Liver (tissue), 9 donors: Measurements from ENCODE around the gene ZNF740. TPM values are rescaled to one million over a fixed set of nuclear protein-coding genes. Genes with fewer than 3 reads are reported as not detected.

Experiments used
- DNase-seq: peaks from one replicate; pipeline ENCODE4 v3.0.0-alpha.2; 2017; ENCODE audit warnings: low spot score
- H3K27ac ChIP-seq, 2 donors: one replicate each; pipeline ENCODE4 v1.7.0; 2013; ENCODE audit warnings: inconsistent platforms in 2 of 2, low read length in 2 of 2, control low read depth in 1 of 2, low read depth in 1 of 2, mild to moderate bottlenecking in 1 of 2
- H3K27me3 ChIP-seq, 4 donors: one replicate each; pipeline versions ENCODE4 v1.6.1 to v1.7.0; 2013; ENCODE audit warnings: low read length in 3 of 4, inconsistent platforms in 1 of 4, mild to moderate bottlenecking in 1 of 4, moderate library complexity in 1 of 4; ENCODE audit not compliant: control insufficient read depth in 4 of 4, insufficient read depth in 4 of 4
- H3K36me3 ChIP-seq, 4 donors: one replicate each; pipeline versions ENCODE4 v1.6.1 to v1.7.0; 2013; ENCODE audit warnings: low read length in 3 of 4, mild to moderate bottlenecking in 3 of 4, low read depth in 1 of 4, moderate library complexity in 1 of 4; ENCODE audit not compliant: control insufficient read depth in 4 of 4, insufficient read depth in 3 of 4
- H3K4me1 ChIP-seq, 4 donors: one replicate each; pipeline versions ENCODE4 v1.6.1 to v1.7.0; 2013; ENCODE audit warnings: low read length in 3 of 4, mild to moderate bottlenecking in 3 of 4, moderate library complexity in 1 of 4; ENCODE audit not compliant: control insufficient read depth in 4 of 4, insufficient read depth in 4 of 4
- H3K4me3 ChIP-seq, 3 donors: one replicate each; pipeline versions ENCODE4 v1.6.1 to v1.7.0; 2013; ENCODE audit warnings: low read length in 3 of 3, control low read depth in 1 of 3, low read depth in 1 of 3, mild to moderate bottlenecking in 1 of 3
- H3K9ac ChIP-seq, 2 donors: one replicate each; pipeline ENCODE4 v1.7.0; 2013; ENCODE audit warnings: low read length in 2 of 2, mild to moderate bottlenecking in 2 of 2, moderate library complexity in 2 of 2, control low read depth in 1 of 2, low read depth in 1 of 2
- H3K9me3 ChIP-seq, 4 donors: one replicate each; pipeline versions ENCODE4 v1.6.1 to v1.7.0; 2013; ENCODE audit warnings: low read length in 3 of 4; ENCODE audit not compliant: control insufficient read depth in 4 of 4
- ATF3 ChIP-seq: IDR thresholded peaks from 2 replicates; pipeline ENCODE4 v1.6.1; 2016; ENCODE audit warnings: antibody characterized with exemption
- FOXA1 ChIP-seq: IDR thresholded peaks from 2 replicates; pipeline ENCODE4 v1.6.1; 2016; ENCODE audit warnings: antibody characterized with exemption
- FOXA2 ChIP-seq: IDR thresholded peaks from 2 replicates; pipeline ENCODE4 v1.6.1; 2016; ENCODE audit warnings: antibody characterized with exemption
- GABPA ChIP-seq, 2 donors: IDR thresholded peaks in 1 of 2; conservative IDR thresholded peaks in 1 of 2; 2 replicates each; pipeline ENCODE4 v1.6.1; 2016; ENCODE audit warnings: antibody characterized with exemption in 2 of 2, mild to moderate bottlenecking in 1 of 2, moderate library complexity in 1 of 2
- HNF4A ChIP-seq, 2 donors: conservative IDR thresholded peaks; 2 replicates each; pipeline ENCODE4 v1.6.1; 2016; ENCODE audit warnings: antibody characterized with exemption in 2 of 2, mild to moderate bottlenecking in 2 of 2
- HNF4G ChIP-seq: IDR thresholded peaks from 2 replicates; pipeline ENCODE4 v1.6.1; 2016; ENCODE audit warnings: antibody characterized with exemption
- JUND ChIP-seq, 2 donors: IDR thresholded peaks; 2 replicates each; pipeline ENCODE4 v1.6.1; 2016; ENCODE audit warnings: antibody characterized with exemption in 2 of 2
- MAX ChIP-seq: IDR thresholded peaks from 2 replicates; pipeline ENCODE4 v1.6.1; 2016; ENCODE audit warnings: antibody characterized with exemption
- NR2F2 ChIP-seq: IDR thresholded peaks from 2 replicates; pipeline ENCODE4 v1.6.1; 2016; ENCODE audit warnings: antibody characterized with exemption
- RAD21 ChIP-seq, 2 donors: IDR thresholded peaks; 2 replicates each; pipeline ENCODE4 v1.6.1; 2016; ENCODE audit warnings: antibody characterized with exemption in 2 of 2, mild to moderate bottlenecking in 2 of 2
- RXRA ChIP-seq, 2 donors: IDR thresholded peaks; 2 replicates each; pipeline ENCODE4 v1.6.1; 2017 to 2018; ENCODE audit warnings: antibody characterized with exemption in 2 of 2, mild to moderate bottlenecking in 1 of 2
- SP1 ChIP-seq: IDR thresholded peaks from 2 replicates; pipeline ENCODE4 v1.6.1; 2018; ENCODE audit warnings: antibody characterized with exemption, mild to moderate bottlenecking
- TAF1 ChIP-seq: conservative IDR thresholded peaks from 2 replicates; pipeline ENCODE4 v1.6.1; 2016; ENCODE audit warnings: antibody characterized with exemption, mild to moderate bottlenecking
- ZBTB33 ChIP-seq: IDR thresholded peaks from 2 replicates; pipeline ENCODE4 v1.6.1; 2016; ENCODE audit warnings: antibody characterized with exemption
- WGBS: extraction: QIAGEN DNeasy Blood & Tissue Kit; methylation state at CpG from one replicate; pipeline ENCODE4 v1.1.7; 2013; 5-methylcytosine and 5-hydroxymethylcytosine counted together
- polyA plus RNA-seq, 2 donors: library from polyadenylated mRNA; stranded (reverse) in 1 of 2; unstranded in 1 of 2; fragments of 200-250 nt in 1 of 2; fragments of >200 nt in 1 of 2; fragmentation: Nextera tagmentation in 1 of 2; extraction: Ambion mirVana in 1 of 2; gene quantifications; one replicate each; pipeline versions ENCODE4 v1.2.1 to v1.2.3, GENCODE V29; 2013 to 2015
- total RNA-seq, 2 donors: library from RNA; depleted of rRNA; stranded (reverse); fragments of >200 nt; gene quantifications; one replicate each; pipeline ENCODE4 v1.2.3, GENCODE V29; 2014
- TF ChIP-seq, protein P1 (sequence below): IDR thresholded peaks from 2 replicates; pipeline ENCODE4 v1.6.1; 2016; ENCODE audit warnings: antibody characterized with exemption, mild to moderate bottlenecking
- TF ChIP-seq, protein P2 (sequence below): fragments of 150-350 bp; IDR thresholded peaks from 2 replicates; pipeline ENCODE4 v1.5.1; 2017; ENCODE audit warnings: improper control_type of control experiment, low read depth, low read length; ENCODE audit not compliant: missing input control
- donor health status: healthy.
- donor health status: healthy.
- donor health status: healthy.
- donor health status: healthy.
- donor health status: healthy.

The ZNF740 gene
- total and polyA plus RNA-seq, 4 donors, result 1.4 to 14.4 (median 6.3) TPM

DNA sequence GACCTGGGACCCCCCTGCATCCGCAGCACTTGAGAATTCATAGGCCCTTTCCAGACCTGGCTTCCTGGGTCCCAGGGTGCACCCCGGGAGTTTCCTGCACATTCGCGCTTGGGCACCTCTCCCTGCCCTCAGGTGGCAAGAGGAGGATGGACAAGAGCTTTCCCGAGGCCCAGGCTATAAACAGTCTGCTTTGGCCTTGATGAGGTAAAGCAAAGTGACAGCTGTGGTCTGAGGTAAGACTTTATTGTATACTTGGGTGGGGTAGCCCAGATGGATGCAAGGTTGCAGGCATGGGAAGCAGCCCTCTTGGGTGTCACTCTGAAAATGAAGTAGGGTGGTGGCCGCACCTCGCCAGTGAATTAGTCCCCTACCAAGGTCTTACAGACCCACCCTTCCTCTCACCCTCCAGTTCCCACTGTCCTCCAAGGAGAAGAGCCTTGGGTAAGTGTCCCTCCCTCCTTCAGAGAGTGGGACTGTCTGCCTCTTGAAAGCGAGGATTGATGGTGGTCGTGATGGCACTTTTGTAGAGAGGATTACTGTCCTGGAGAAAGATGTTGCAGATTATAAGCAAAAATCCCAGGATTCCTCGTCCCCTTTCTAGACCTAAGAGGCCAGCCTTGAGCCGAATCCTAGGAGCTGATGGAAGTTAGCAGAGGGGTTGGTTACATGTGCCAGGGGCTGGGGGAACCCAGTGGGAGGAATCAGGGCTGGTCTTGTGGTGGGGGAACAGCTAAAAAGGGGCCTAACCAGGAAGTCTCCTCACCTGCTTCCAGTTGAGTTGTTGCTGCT is 10.8 kb downstream of the ZNF740 start:
- no peak overlapping the region for H3K9ac ChIP-seq
- no peak overlapping the region for H3K27ac ChIP-seq
- no peak for DNase-seq
- peaks cover 0 to 38% (median 29%) of the 10 kb centered on the region in 4 donors for H3K4me1 ChIP-seq
- WGBS, result 90% methylated on average over 11 of the region's 11 CpGs
- peaks cover 2 to 37% (median 29%) of the 10 kb centered on the region in 4 donors for H3K36me3 ChIP-seq
- TF ChIP-seq ATF3 (no peak), RAD21 (IDR thresholded peaks at IDR 0.05) (no peak), FOXA1 (no peak), ZBTB33 (no peak), JUND (IDR thresholded peaks at IDR 0.05) (no peak), GABPA (IDR thresholded peaks at IDR 0.05 in 1 of 2, conservative IDR thresholded peaks at IDR 0.05 in 1 of 2) (no peak), RXRA (IDR thresholded peaks at IDR 0.05) (no peak), SP1 (no peak), HNF4G (no peak), NR2F2 (no peak), TAF1 (no peak), FOXA2 (no peak), MAX (no peak), HNF4A (conservative IDR thresholded peaks at IDR 0.05) (no peak)
- TF ChIP-seq, protein P1, sequence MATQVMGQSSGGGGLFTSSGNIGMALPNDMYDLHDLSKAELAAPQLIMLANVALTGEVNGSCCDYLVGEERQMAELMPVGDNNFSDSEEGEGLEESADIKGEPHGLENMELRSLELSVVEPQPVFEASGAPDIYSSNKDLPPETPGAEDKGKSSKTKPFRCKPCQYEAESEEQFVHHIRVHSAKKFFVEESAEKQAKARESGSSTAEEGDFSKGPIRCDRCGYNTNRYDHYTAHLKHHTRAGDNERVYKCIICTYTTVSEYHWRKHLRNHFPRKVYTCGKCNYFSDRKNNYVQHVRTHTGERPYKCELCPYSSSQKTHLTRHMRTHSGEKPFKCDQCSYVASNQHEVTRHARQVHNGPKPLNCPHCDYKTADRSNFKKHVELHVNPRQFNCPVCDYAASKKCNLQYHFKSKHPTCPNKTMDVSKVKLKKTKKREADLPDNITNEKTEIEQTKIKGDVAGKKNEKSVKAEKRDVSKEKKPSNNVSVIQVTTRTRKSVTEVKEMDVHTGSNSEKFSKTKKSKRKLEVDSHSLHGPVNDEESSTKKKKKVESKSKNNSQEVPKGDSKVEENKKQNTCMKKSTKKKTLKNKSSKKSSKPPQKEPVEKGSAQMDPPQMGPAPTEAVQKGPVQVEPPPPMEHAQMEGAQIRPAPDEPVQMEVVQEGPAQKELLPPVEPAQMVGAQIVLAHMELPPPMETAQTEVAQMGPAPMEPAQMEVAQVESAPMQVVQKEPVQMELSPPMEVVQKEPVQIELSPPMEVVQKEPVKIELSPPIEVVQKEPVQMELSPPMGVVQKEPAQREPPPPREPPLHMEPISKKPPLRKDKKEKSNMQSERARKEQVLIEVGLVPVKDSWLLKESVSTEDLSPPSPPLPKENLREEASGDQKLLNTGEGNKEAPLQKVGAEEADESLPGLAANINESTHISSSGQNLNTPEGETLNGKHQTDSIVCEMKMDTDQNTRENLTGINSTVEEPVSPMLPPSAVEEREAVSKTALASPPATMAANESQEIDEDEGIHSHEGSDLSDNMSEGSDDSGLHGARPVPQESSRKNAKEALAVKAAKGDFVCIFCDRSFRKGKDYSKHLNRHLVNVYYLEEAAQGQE, result no peak
- TF ChIP-seq, protein P2, sequence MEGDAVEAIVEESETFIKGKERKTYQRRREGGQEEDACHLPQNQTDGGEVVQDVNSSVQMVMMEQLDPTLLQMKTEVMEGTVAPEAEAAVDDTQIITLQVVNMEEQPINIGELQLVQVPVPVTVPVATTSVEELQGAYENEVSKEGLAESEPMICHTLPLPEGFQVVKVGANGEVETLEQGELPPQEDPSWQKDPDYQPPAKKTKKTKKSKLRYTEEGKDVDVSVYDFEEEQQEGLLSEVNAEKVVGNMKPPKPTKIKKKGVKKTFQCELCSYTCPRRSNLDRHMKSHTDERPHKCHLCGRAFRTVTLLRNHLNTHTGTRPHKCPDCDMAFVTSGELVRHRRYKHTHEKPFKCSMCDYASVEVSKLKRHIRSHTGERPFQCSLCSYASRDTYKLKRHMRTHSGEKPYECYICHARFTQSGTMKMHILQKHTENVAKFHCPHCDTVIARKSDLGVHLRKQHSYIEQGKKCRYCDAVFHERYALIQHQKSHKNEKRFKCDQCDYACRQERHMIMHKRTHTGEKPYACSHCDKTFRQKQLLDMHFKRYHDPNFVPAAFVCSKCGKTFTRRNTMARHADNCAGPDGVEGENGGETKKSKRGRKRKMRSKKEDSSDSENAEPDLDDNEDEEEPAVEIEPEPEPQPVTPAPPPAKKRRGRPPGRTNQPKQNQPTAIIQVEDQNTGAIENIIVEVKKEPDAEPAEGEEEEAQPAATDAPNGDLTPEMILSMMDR, result no peak
- no peak overlapping the region for H3K4me3 ChIP-seq
- no peaks in the 10 kb centered on the region for H3K9me3 ChIP-seq
- H3K27me3 ChIP-seq, result no peaks in the 10 kb centered on the region
